Esophagus squamous epithelium (tissue), 5 donors: ENCODE measurements around the gene SPDYE4. TPM values are rescaled to one million over a fixed set of nuclear protein-coding genes. Genes with fewer than 3 reads are reported as not detected.

Source experiments
- DNase-seq: peaks from one replicate; lab custom pipeline; 2025; lab: John Stamatoyannopoulos, UW
- H3K27ac ChIP-seq, 4 donors: fragments of 200-600 bp; sonication (generic); one replicate each; pipeline ENCODE4 v1.5.1; 2016 to 2019; ENCODE audit warnings: mild to moderate bottlenecking in 1 of 4
- H3K27me3 ChIP-seq, 4 donors: fragments of 200-600 bp; sonication (generic); 1 replicate in 3 of 4; 2 replicates in 1 of 4; pipeline versions ENCODE4 v1.5.1 to v1.6.0; 2017 to 2021; ENCODE audit warnings: antibody characterized with exemption in 1 of 4
- H3K36me3 ChIP-seq, 3 donors: fragments of 200-600 bp; sonication (generic); one replicate each; pipeline ENCODE4 v1.5.1; 2016 to 2019
- H3K4me1 ChIP-seq, 3 donors: fragments of 200-600 bp; sonication (generic); one replicate each; pipeline ENCODE4 v1.5.1; 2017 to 2019
- H3K4me3 ChIP-seq, 4 donors: fragments of 200-600 bp; sonication (generic); 1 replicate in 3 of 4; 2 replicates in 1 of 4; pipeline ENCODE4 v1.5.1; 2016 to 2019; ENCODE audit warnings: mild to moderate bottlenecking in 2 of 4, moderate library complexity in 1 of 4
- H3K9me3 ChIP-seq, 3 donors: fragments of 200-600 bp; sonication (generic); one replicate each; pipeline ENCODE4 v1.5.1; 2016 to 2019
- POLR2A ChIP-seq, 4 donors: fragments of 450-650 bp; IDR thresholded peaks; one replicate each; pipeline ENCODE4 v1.6.1; 2017; ENCODE audit warnings: antibody characterized with exemption in 4 of 4, mild to moderate bottlenecking in 4 of 4, moderate library complexity in 3 of 4
- WGBS, 2 donors: methylation state at CpG; one replicate each; pipeline ENCODE4 v1.1.5; 2018; 5-methylcytosine and 5-hydroxymethylcytosine counted together
- intact Hi-C: fragments of 100-400 bp; cut with DNase I; formaldehyde crosslinking; loops from one replicate; pipeline ENCODE4 v1.15.0; 2022
- total RNA-seq, 4 donors: library from RNA; depleted of rRNA; stranded (reverse); fragments of >200 nt; gene quantifications; one replicate each; pipeline ENCODE4 v1.1.0, GENCODE V29; 2016
- TF ChIP-seq, protein P1 (sequence below), 6 experiments: fragments of 450-650 bp in 4 of 6; fragments of 200-600 bp in 2 of 6; sonication (generic) in 2 of 6; IDR thresholded peaks; one replicate each; pipeline ENCODE4 v1.5.1; 2016 to 2019; ENCODE audit warnings: antibody characterized with exemption in 6 of 6, mild to moderate bottlenecking in 4 of 6, moderate library complexity in 4 of 6
- donor health status: DM: yes; HTN: yes; CAD: no.

SPDYE4 gene
- total RNA-seq, 4 donors from 2014 or later = not detected

DNA sequence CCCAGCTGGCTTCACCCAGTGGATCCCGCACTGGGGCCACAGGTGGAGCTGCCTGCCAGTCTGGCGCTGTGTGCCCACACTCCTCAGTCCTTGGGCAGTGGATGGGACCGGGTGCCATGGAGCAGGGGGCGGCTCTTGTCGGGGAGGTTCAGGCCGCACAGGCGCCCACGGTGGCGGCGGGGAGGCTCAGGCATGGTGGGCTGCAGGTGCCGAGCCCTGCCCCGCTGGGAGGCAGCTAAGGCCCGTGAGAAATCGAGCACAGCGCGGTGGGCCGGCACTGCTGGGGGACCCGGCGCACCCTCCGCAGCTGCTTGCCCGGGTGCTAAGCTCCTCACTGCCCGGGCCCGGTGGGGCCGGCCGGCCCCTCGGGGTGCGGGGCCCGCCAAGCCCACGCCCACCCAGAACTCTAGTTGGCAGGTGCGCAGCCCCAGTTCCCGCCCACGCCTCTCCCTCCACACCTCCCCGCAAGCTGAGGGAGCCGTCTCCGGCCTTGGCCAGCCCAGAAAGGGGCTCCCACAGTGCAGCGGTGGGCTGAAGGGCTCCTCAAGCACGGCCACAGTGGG lies 40.3 kb downstream of the SPDYE4 start:
- H3K27me3 ChIP-seq = no peaks in the 10 kb centered on the region
- no peak for DNase-seq
- intact Hi-C loops = no loop called here
- WGBS, 2 donors = no CpG with 5 or more reads among the region's 37 CpGs
- H3K9me3 ChIP-seq = no peaks in the 10 kb centered on the region
- no peaks in the 10 kb centered on the region for H3K36me3 ChIP-seq
- no peaks in the 10 kb centered on the region for H3K4me1 ChIP-seq
- TF ChIP-seq, protein P1, sequence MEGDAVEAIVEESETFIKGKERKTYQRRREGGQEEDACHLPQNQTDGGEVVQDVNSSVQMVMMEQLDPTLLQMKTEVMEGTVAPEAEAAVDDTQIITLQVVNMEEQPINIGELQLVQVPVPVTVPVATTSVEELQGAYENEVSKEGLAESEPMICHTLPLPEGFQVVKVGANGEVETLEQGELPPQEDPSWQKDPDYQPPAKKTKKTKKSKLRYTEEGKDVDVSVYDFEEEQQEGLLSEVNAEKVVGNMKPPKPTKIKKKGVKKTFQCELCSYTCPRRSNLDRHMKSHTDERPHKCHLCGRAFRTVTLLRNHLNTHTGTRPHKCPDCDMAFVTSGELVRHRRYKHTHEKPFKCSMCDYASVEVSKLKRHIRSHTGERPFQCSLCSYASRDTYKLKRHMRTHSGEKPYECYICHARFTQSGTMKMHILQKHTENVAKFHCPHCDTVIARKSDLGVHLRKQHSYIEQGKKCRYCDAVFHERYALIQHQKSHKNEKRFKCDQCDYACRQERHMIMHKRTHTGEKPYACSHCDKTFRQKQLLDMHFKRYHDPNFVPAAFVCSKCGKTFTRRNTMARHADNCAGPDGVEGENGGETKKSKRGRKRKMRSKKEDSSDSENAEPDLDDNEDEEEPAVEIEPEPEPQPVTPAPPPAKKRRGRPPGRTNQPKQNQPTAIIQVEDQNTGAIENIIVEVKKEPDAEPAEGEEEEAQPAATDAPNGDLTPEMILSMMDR (IDR thresholded peaks at IDR 0.05) = no peak
- TF ChIP-seq POLR2A (IDR thresholded peaks at IDR 0.05) = no peak
- no peak overlapping the region for H3K4me3 ChIP-seq
- no peak overlapping the region for H3K27ac ChIP-seq

DNA sequence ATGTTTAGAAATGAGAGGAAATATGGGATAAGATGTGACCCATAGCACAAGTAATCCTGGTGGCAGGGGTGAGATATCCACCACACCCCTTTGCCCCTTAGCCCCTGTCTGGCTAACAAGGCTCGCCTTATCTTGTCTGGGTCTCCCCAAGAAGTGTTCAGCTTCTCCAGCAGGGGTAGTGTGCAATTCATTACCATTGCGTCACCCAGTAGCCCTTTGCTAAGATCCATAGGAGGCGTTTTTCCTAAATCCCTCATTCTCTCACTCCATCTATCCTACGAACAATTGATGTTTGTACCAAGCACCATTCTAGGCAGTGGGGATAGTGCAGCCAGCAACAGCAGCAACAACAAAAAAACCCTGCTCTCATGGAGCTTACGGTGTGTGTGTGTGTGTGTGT lies 44.5 kb downstream of the SPDYE4 start:
- no peak for DNase-seq
- Histone ChIP-seq H3K27ac (no peak overlapping the region), H3K9me3 (no peaks in the 10 kb centered on the region), H3K4me3 (no peak overlapping the region), H3K4me1 (no peaks in the 10 kb centered on the region), H3K27me3 (no peaks in the 10 kb centered on the region), H3K36me3 (no peaks in the 10 kb centered on the region)
- WGBS, 2 donors = 75 to 90% methylated on average over 4 to 5 of the region's 5 CpGs
- intact Hi-C loops = no loop called here
- TF ChIP-seq POLR2A (IDR thresholded peaks at IDR 0.05) = no peak
- TF ChIP-seq, protein P1 (IDR thresholded peaks at IDR 0.05) = no peak

DNA sequence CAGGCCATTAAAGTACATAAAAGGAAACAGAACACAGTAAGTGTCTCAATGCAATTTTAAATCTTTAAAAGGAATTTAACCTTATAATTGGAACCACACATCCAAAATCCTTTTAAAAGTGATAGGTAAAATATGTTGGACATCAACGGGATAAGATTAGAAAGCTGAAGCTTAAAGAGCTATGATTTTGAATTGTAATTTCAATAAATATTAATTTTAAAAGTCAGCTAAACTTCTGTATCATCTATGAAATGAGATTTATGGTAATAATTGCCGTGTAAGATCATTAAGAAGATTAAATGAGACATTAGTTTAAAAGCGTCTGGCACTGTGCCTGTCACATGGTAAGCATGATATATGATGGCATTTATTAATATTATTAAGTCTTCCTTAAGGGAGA lies 45.0 kb downstream of the SPDYE4 start:
- TF ChIP-seq POLR2A (IDR thresholded peaks at IDR 0.05) = no peak
- TF ChIP-seq, protein P1 (IDR thresholded peaks at IDR 0.05) = no peak
- no peak for DNase-seq
- 61 to 65% methylated on average over 3 of the region's 3 CpGs for WGBS, 2 donors
- H3K9me3 ChIP-seq = no peaks in the 10 kb centered on the region
- no peaks in the 10 kb centered on the region for H3K4me1 ChIP-seq
- H3K4me3 ChIP-seq = no peak overlapping the region
- intact Hi-C loops = no loop called here
- H3K27ac ChIP-seq = no peak overlapping the region
- no peaks in the 10 kb centered on the region for H3K27me3 ChIP-seq
- H3K36me3 ChIP-seq = no peaks in the 10 kb centered on the region

DNA sequence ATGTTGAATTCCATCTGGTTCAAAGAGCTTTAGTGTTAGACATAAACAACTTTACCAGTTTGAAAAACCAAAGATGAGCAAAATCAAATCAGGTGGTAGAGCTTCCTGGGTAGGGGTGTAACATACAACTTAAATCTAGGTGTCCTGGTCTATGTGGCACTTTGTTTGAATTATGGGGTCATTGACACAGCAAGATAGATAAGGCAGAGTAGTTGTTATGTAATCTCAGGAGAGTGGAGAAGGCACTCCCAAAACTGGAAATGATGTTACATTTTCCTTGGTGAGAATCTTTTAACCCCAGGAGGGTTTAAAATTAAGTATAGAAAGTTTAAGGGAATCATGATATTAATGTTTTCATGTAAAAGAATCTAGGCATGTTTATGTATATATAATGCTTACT lies 45.6 kb downstream of the SPDYE4 start:
- Histone ChIP-seq H3K4me3 (no peak overlapping the region), H3K27me3 (no peaks in the 10 kb centered on the region), H3K4me1 (peaks cover 0 to 5% (median 0%) of the 10 kb centered on the region in 3 donors), H3K9me3 (no peaks in the 10 kb centered on the region), H3K27ac (no peak overlapping the region), H3K36me3 (no peaks in the 10 kb centered on the region)
- TF ChIP-seq POLR2A (IDR thresholded peaks at IDR 0.05) = no peak
- TF ChIP-seq, protein P1 (IDR thresholded peaks at IDR 0.05) = no peak
- DNase-seq = no peak
- intact Hi-C loops = no loop called here

DNA sequence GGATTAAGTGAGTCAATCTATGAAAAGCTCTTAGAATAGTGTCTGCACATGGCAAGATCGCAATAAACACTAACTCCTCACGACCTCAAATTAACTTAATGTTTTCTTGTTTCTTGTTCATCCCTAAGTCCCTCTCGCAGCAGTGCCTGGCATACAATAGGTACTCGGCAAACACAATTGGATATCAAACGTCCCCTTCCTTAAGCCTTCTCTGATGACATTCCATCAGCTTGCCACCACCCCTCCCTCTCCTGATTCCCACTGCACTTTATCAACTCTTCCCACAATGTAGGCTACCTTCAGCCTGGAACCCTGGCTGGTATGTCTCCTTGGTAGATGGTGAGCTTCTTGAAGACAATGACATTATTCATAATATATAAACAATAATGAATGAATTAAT lies 47.1 kb downstream of the SPDYE4 start:
- no peaks in the 10 kb centered on the region for H3K9me3 ChIP-seq

More for the DNA sequence above, 47.1 kb downstream of the SPDYE4 start:
- Histone ChIP-seq H3K36me3 (no peaks in the 10 kb centered on the region), H3K4me1 (peaks cover 0 to 13% (median 0%) of the 10 kb centered on the region in 3 donors), H3K4me3 (no peak overlapping the region), H3K27ac (no peak overlapping the region), H3K27me3 (no peaks in the 10 kb centered on the region)
- TF ChIP-seq, protein P1 (IDR thresholded peaks at IDR 0.05) = no peak
- TF ChIP-seq POLR2A (IDR thresholded peaks at IDR 0.05) = no peak
- 68 to 73% methylated on average over 5 of the region's 5 CpGs for WGBS, 2 donors
- intact Hi-C loops = no loop called here
- no peak for DNase-seq
